Mammary epithelial cell (primary cell): ENCODE measurements around the gene UACA.

Source experiments
- CTCF ChIP-seq, 2 donors: IDR thresholded peaks in 1 of 2; conservative IDR thresholded peaks in 1 of 2; 2 replicates each; pipeline ENCODE4 v1.5.1; 2011 to 2012; ENCODE audit warnings: inconsistent platforms in 2 of 2, low read length in 2 of 2, mild to moderate bottlenecking in 2 of 2, control low read depth in 1 of 2, low read depth in 1 of 2; ENCODE audit not compliant: insufficient read depth in 1 of 2; ENCODE audit errors: extremely low read depth in 1 of 2
- EZH2 ChIP-seq: IDR thresholded peaks from 2 replicates; pipeline ENCODE4 v1.6.1; 2012; ENCODE audit warnings: low read length, inconsistent platforms, borderline replicate concordance

DNA sequence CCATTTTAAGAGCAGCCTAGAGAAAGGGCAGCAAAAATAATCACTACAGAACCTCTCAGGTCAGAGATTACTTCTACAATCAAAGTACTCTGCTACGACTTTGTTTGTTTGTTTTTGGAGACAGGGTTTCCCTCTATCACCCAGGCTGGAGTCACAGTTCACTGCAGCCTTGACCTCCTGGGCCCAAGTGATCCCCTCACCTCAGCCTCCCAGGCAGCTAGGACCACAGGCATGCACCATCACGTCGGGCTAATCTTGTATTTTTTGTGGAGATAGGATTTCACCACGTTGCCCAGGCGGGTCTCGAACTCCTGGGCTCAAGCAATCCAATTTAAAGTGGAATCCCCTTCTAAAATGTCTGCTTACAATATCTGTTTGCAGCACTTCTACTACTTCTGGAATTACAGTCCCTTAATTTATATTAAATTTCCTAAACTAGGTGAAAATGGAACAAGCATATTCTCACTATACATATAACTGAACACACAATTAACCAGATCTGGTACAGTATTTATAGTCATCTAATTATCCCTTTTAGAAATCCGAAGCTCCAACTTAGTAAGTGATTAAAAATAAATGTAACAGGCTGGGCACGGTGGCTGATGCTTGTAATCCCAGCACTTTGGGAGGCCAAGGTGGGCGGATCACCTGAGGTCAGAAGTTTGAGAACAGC is 4.4 kb downstream of the UACA start:
- no peak for TF ChIP-seq CTCF (conservative IDR thresholded peaks at IDR 0.05 in 1 of 2, IDR thresholded peaks at IDR 0.05 in 1 of 2; ENCODE audit: extremely low read depth in 1 of 2, insufficient read depth in 1 of 2, low read depth in 1 of 2, low read length in 2 of 2)
- TF ChIP-seq EZH2 = no peak
